ENCODE results near the gene HSDL2.
"Not testable (repeated sequence)": the region's sequence is repeated elsewhere in the genome, so short reads cannot be mapped to it uniquely, and the experiment has no call there.

HSDL2 gene

DNA sequence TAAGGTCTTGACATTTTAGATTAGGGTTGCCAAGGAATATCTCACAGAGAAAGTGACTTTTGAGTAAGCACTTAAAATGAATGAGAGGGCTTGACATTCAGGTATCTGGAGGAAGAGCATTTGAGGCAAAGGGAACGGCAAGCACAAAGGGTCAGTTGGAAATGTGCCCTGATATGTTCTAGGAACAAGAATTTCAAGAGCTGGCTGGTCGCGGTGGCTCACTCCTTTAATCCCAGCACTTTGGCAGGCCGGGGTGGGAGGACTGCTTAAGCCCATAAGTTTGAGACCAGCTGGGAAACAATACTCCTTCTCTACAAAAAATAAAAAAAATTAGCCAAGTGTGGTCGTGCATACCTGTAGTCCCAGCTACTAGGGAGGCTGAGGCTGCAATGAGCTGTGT is 123.3 kb downstream of the HSDL2 start:
- no peak for DNase-seq

DNA sequence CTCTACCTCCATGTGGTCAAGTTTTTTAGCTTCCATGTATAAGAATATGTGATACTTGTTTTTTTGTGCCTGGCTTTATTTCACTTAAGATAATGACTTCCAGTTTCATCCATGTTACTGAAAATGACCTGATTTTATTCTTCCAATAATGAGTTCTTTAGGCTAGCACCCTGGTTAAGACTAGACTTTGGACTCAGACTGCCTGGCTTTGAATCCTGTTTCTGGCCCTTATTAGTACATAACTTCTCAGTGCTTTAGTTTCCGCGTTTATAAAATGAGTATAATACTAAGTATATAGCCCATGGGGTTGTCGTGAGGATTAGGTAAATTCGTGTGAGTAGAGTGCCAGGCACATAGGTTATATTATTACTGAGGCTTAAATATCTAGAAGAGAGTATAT is 125.2 kb downstream of the HSDL2 start:
- no peak for DNase-seq

GRCh38 chr9:112505607-112506006 is 125.7 kb downstream of the HSDL2 start:
- DNase-seq, result no peak

GRCh38 chr9:112506571-112506970 is 126.7 kb downstream of the HSDL2 start:
- DNase-seq, result no peak

DNA sequence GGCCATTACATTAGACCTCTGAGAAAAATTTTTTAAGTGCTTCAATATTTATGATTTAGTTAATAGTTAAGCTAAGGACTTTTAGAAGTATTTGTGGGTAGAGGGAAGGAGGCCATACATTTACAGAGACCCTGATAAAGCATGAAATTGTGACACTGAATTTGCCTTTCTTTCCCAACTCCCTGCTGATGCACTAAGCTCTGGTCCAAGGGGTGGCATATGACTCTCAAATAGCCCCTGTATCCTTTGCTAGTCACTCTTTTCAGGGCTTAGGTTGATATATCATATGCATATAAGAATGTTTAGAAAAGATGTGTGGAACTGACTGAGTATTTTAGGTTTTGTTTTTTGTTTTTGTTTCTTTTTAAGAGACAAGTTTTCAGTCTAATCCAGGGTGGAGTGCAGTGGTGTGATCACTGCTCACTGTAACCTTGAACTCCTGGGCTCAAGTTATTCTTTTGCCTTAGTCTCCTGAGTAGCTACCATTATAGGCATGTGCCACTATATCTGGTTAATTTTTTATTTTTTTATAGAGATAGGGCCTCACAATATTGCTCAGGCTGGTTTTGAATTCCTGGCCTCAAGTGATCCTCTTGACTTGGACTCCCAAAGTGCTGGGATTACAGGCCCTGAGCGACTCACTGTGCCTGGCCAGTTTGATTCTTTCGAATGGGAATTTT is 127.2 kb downstream of the HSDL2 start:
- DNase-seq, result no peak

GRCh38 chr9:112508377-112508776 is 128.5 kb downstream of the HSDL2 start:
- no peak for DNase-seq

- not testable (repeated sequence) for DNase-seq
Measured at GRCh38 chr9:112512377-112512776, 132.5 kb downstream of the HSDL2 start.

DNA sequence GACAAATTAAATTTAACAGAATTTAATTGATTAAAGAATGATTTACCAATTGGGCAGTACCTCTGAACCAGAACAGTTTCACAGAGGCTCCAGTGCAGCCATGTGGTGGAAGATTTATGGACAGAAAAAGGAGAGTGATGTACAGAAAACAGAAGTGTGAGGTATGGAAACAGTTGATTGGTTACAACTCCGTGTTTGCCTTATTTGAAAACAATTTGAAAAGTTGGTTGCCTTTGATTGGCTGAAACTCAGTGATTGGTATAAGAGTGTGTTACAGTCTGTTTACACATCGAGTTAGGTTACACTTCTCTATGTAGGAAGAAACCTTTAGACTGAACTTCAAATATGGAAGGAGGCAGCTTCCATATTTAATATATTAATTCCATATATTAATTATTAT is 136.9 kb downstream of the HSDL2 start:
- DNase-seq, result no peak

GRCh38 chr9:112520069-112520468 is 140.2 kb downstream of the HSDL2 start:
- DNase-seq, result no peak

DNA sequence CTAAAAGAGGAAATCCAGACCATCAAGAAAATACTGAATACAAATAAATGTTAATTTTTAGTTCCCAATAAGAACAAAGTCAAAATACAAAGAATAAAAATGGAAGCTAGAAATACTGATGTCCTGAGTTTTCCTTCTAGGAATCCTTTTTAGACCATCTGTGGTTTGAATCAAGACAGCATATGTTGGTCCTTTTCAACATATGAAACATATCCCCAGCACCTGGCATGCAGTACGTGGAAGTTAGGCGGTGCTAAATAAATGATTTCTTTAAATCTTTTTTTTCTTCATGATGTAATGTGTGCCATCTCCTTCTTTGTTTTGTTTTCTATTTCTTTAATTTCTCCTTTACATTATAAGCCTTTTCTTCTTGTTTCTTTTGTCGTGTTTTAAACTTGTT is 140.7 kb downstream of the HSDL2 start:
- no peak for DNase-seq

All from OCI-M1 (cell line).